HepG2 (cell line): ENCODE results near the gene PLCL1. TPM values are rescaled to one million over a fixed set of nuclear protein-coding genes. Genes with fewer than 3 reads are reported as not detected.

Experiments used
- ATAC-seq: fragments of 200-7000 bp; cut with Tn5 transposase; 3 replicates; pipeline ENCODE4 v1.9.1; 2020; ENCODE audit warnings: mild to moderate bottlenecking, moderate library complexity
- BruUV-seq: library from RNA; stranded (reverse); fragments of 400-500 nt; replicated peaks from 2 replicates; lab custom pipeline; 2021; lab: Mats Ljungman, UMichigan
- CTCF ChIA-PET: fragments of 300-600 bp; formaldehyde crosslinking; extraction: SDS; loops from one replicate; lab custom pipeline; 2021; ENCODE audit warnings: low total read pairs, inconsistent platforms, low intra/inter-chr PET ratio; lab: Yijun Ruan, JAX
- POLR2A ChIA-PET: fragments of 350-600 bp; sonication (Branson Sonifier 250); formaldehyde crosslinking; loops from one replicate; lab custom pipeline; 2020; ENCODE audit warnings: antibody characterized with exemption, inconsistent platforms; lab: Yijun Ruan, JAX
- DNase-seq: peaks from one replicate; pipeline ENCODE4 v3.0.0-alpha.2; 2015; ENCODE audit warnings: low spot score
- FAIRE-seq: peaks from 3 replicates; lab custom pipeline; 2011; peaks lifted over from hg19 to GRCh38; lab: Jason Lieb, UNC
- H2AFZ ChIP-seq: one replicate; pipeline ENCODE4 v1.6.1; 2011; ENCODE audit warnings: low read length, inconsistent platforms
- H3K27ac ChIP-seq: fragments of 300-600 bp; 3 replicates; pipeline ENCODE4 v1.8.0; 2011; ENCODE audit warnings: mixed run types, mild to moderate bottlenecking, mixed read lengths, low read length, inconsistent platforms; ENCODE audit not compliant: insufficient read depth; ENCODE audit errors: extremely low read length
- H3K27me3 ChIP-seq, 2 experiments: fragments of 200-600 bp in 1 of 2; 2 replicates in 1 of 2; 3 replicates in 1 of 2; pipeline versions ENCODE4 v1.6.0 to v1.8.0; 2011; ENCODE audit warnings: low read length in 2 of 2, mild to moderate bottlenecking in 2 of 2, moderate library complexity in 2 of 2, inconsistent platforms in 1 of 2; ENCODE audit not compliant: insufficient read depth in 2 of 2, control insufficient read depth in 1 of 2
- H3K36me3 ChIP-seq, 2 experiments: fragments of 200-600 bp in 1 of 2; replicated peaks in 1 of 2; 2 replicates in 1 of 2; 3 replicates in 1 of 2; pipeline versions ENCODE4 v1.5.1 to v1.8.0; 2011; ENCODE audit warnings: low read length in 2 of 2, inconsistent platforms in 1 of 2; ENCODE audit not compliant: insufficient read depth in 2 of 2, control insufficient read depth in 1 of 2
- H3K4me1 ChIP-seq: 2 replicates; pipeline ENCODE4 v1.5.1; 2012; ENCODE audit warnings: low read length, inconsistent platforms; ENCODE audit not compliant: insufficient read depth
- H3K4me2 ChIP-seq: 2 replicates; pipeline ENCODE4 v1.6.0; 2011; ENCODE audit warnings: low read depth, low read length, inconsistent platforms
- H3K4me3 ChIP-seq, 3 experiments: fragments of 200-600 bp in 1 of 3; sonication (generic), shearing (Covaris generic) in 1 of 3; replicated peaks in 1 of 3; 2 replicates each; pipeline ENCODE4 v1.5.1; 2011 to 2016; ENCODE audit warnings: low read length in 3 of 3, inconsistent platforms in 2 of 3, low read depth in 2 of 3, mild to moderate bottlenecking in 2 of 3, control low read depth in 1 of 3, mixed read lengths in 1 of 3; ENCODE audit not compliant: insufficient read depth in 1 of 3
- H3K79me2 ChIP-seq: one replicate; pipeline ENCODE4 v1.6.1; 2011; ENCODE audit warnings: low read length, inconsistent platforms; ENCODE audit not compliant: insufficient read depth
- H3K9ac ChIP-seq: 2 replicates; pipeline ENCODE4 v1.6.0; 2011; ENCODE audit warnings: mild to moderate bottlenecking, low read depth, low read length, inconsistent platforms; ENCODE audit not compliant: insufficient read depth
- H3K9me3 ChIP-seq: 2 replicates; pipeline ENCODE4 v1.5.1; 2012; ENCODE audit warnings: mild to moderate bottlenecking, low read length
- H4K20me1 ChIP-seq: 2 replicates; pipeline ENCODE4 v1.6.0; 2011; ENCODE audit warnings: inconsistent platforms, mild to moderate bottlenecking, low read length, moderate library complexity; ENCODE audit not compliant: insufficient read depth
- ASH2L ChIP-seq: fragments of 300-600, 200-600 bp; sonication (generic); IDR thresholded peaks from 2 replicates; pipeline ENCODE4 v1.7.0; 2017; ENCODE audit warnings: low read depth, mild to moderate bottlenecking, moderate library complexity, mixed read lengths, low read length; ENCODE audit not compliant: insufficient read length
- CC2D1A ChIP-seq: sonication (generic); formaldehyde crosslinking; IDR thresholded peaks from 2 replicates; pipeline ENCODE4 v1.8.1; 2023; ENCODE audit warnings: mild to moderate bottlenecking, missing genetic modification reagents
- EZH2 ChIP-seq: conservative IDR thresholded peaks from 2 replicates; pipeline ENCODE4 v1.6.1; 2012; ENCODE audit warnings: mild to moderate bottlenecking, low read depth, low read length, moderate library complexity
- FLYWCH1 ChIP-seq: sonication (generic); formaldehyde crosslinking; IDR thresholded peaks from 2 replicates; pipeline ENCODE4 v1.8.1; 2023; ENCODE audit warnings: mild to moderate bottlenecking, missing genetic modification reagents
- HOXD1 ChIP-seq: sonication (generic); formaldehyde crosslinking; IDR thresholded peaks from 2 replicates; pipeline ENCODE4 v1.5.0; 2020; ENCODE audit warnings: missing genetic modification reagents
- MNT ChIP-seq: fragments of 450-650 bp; IDR thresholded peaks from 2 replicates; pipeline ENCODE4 v1.6.1; 2016
- MTA1 ChIP-seq: sonication (generic); formaldehyde crosslinking; IDR thresholded peaks from 2 replicates; pipeline ENCODE4 v1.4.0; 2020; ENCODE audit warnings: missing genetic modification reagents, mild to moderate bottlenecking, borderline replicate concordance
- MYC ChIP-seq: sonication (generic); formaldehyde crosslinking; IDR thresholded peaks from 2 replicates; pipeline ENCODE4 v1.9.0; 2021; ENCODE audit warnings: missing genetic modification reagents, borderline replicate concordance
- NPAS2 ChIP-seq: sonication (generic); formaldehyde crosslinking; IDR thresholded peaks from 2 replicates; pipeline ENCODE4 v1.8.0; 2022; ENCODE audit warnings: mild to moderate bottlenecking, missing genetic modification reagents, borderline replicate concordance
- ZBTB8A ChIP-seq: sonication (generic); formaldehyde crosslinking; IDR thresholded peaks from 2 replicates; pipeline ENCODE4 v1.4.0; 2020; ENCODE audit warnings: mild to moderate bottlenecking, low read depth, missing genetic modification reagents, borderline replicate concordance
- ZHX2 ChIP-seq, 2 experiments: sonication (generic) in 1 of 2; formaldehyde crosslinking in 1 of 2; IDR thresholded peaks; 2 replicates each; pipeline versions ENCODE4 v1.6.1 to v1.9.0; 2014 to 2022; ENCODE audit warnings: antibody characterized with exemption in 1 of 2, borderline replicate concordance in 1 of 2, inconsistent platforms in 1 of 2, low read depth in 1 of 2, missing genetic modification reagents in 1 of 2
- ZNF33A ChIP-seq: sonication (generic); formaldehyde crosslinking; IDR thresholded peaks from 2 replicates; pipeline ENCODE4 v1.5.1; 2020; ENCODE audit warnings: missing genetic modification reagents, mild to moderate bottlenecking, moderate library complexity, borderline replicate concordance
- ZNF564 ChIP-seq: sonication (generic); formaldehyde crosslinking; IDR thresholded peaks from 2 replicates; pipeline ENCODE4 v1.8.1; 2023; ENCODE audit warnings: mild to moderate bottlenecking, missing genetic modification reagents
- ZNF713 ChIP-seq: sonication (generic); formaldehyde crosslinking; IDR thresholded peaks from 2 replicates; pipeline ENCODE4 v1.4.0; 2020; ENCODE audit warnings: mild to moderate bottlenecking, missing genetic modification reagents
- ZNF740 ChIP-seq: sonication (generic); formaldehyde crosslinking; IDR thresholded peaks from 2 replicates; pipeline ENCODE4 v1.4.0; 2020; ENCODE audit warnings: missing genetic modification reagents
- WGBS: methylation state at CpG from one replicate; pipeline ENCODE4 v1.1.6; 2017; ENCODE audit warnings: low lambda C conversion rate; 5-methylcytosine and 5-hydroxymethylcytosine counted together
- in situ Hi-C: cut with HindIII; loops from 2 replicates; pipeline ENCODE4 v1.10.0; 2017; ENCODE audit warnings: low pct_unique_long_range_greater_than_20kb; ENCODE audit not compliant: extremely low pct_ligation_motif_present
- intact Hi-C: fragments of 100-400 bp; cut with micrococcal nuclease; formaldehyde crosslinking; loops from one replicate; pipeline ENCODE4 v1.10.0; 2022; ENCODE audit not compliant: unreplicated experiment
- polyA plus RNA-seq, 8 experiments: library from polyadenylated mRNA; depleted of rRNA in 3 of 8; stranded (reverse) in 7 of 8; unstranded in 1 of 8; fragments of >200 nt; fragmentation: Illumina TruSeq in 4 of 8; extraction: Trizol in 4 of 8; gene quantifications; 2 replicates each; pipeline versions ENCODE4 v1.2.1 to v1.2.3, GENCODE V29; 2011 to 2016; ENCODE audit warnings: low read depth in 4 of 8, missing spikeins in 1 of 8, mixed read lengths in 1 of 8; ENCODE audit not compliant: insufficient read depth in 1 of 8
- total RNA-seq, 5 experiments: library from RNA; depleted of rRNA; stranded (reverse); fragments of >200 nt; fragmentation: Illumina TruSeq; extraction: Trizol; gene quantifications; 2 replicates each; pipeline ENCODE4 v1.2.3, GENCODE V29; 2016; ENCODE audit warnings: low read depth in 1 of 5

Gene PLCL1
- total and polyA plus RNA-seq, 2 of the 13 experiments (the other 11 are each of a cell fraction or from before 2014, with no cell fraction given) = not detected

- Histone ChIP-seq H3K4me3 (no peak overlapping the region), H3K79me2 (no peaks in the 10 kb centered on the region), H2AFZ (no peak overlapping the region), H3K36me3 (no peaks in the 10 kb centered on the region), H3K4me2 (no peak overlapping the region), H3K27me3 (peaks cover 0 to 8% of the 10 kb centered on the region in 2 experiments; a peak in 1 of 5 replicates), H3K9me3 (no peaks in the 10 kb centered on the region), H3K9ac (no peak overlapping the region), H3K27ac (no peak overlapping the region), H4K20me1 (no peaks in the 10 kb centered on the region), H3K4me1 (no peaks in the 10 kb centered on the region)
- DNase-seq = no peak
- in situ Hi-C loops = no loop called here
- CTCF ChIA-PET = no interaction called here
- no peak for ATAC-seq
- intact Hi-C loops = no loop called here
- no TSS peak for BruUV-seq
- POLR2A ChIA-PET = no interaction called here
- 0% methylated on average over 2 of the region's 2 CpGs for WGBS
- no peak for FAIRE-seq
- TF ChIP-seq MNT (no peak), NPAS2 (CRISPR knock-in tag) (no peak), CC2D1A (CRISPR knock-in tag) (no peak), FLYWCH1 (CRISPR knock-in tag) (no peak), MTA1 (CRISPR knock-in tag) (no peak), ZNF33A (CRISPR knock-in tag) (no peak), HOXD1 (CRISPR knock-in tag) (no peak), MYC (CRISPR knock-in tag) (no peak), ZNF740 (CRISPR knock-in tag) (no peak), ZHX2 (IDR thresholded peaks at IDR 0.05; ENCODE audit: low read depth) (no peak), ZHX2 (CRISPR knock-in tag; IDR thresholded peaks at IDR 0.05; ENCODE audit: borderline replicate concordance) (no peak), ZNF713 (CRISPR knock-in tag) (no peak), EZH2 (no peak), ASH2L (no peak), ZNF564 (CRISPR knock-in tag) (no peak), ZBTB8A (CRISPR knock-in tag) (no peak)
Measured at GRCh38 chr2:197982565-197982964, 178.2 kb downstream of the PLCL1 start.
